ENCODE results near the gene VPS41.

Gene VPS41

DNA sequence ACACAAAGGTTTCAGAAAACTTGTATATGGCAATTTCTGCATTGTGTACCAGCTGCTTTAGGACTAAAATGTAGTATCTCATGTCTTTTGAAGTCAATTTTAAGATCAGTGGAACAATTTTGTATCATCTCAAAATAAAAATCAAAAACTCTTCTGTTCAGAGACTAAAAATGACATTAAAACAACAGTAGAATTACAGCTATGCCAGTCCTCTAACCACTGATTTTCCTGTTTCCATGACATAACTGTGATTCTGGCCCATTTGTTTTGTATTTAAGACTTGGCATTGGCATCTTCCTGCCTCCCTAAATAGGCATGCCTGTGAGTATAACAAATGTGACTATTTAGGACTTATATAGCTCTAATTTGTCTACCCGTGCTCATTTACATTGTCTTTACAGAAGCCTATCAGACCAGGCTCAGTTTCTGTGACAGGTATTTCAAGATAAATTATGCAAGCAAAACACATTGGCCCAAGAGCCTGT lies 29.1 kb upstream of the VPS41 start:
- H3K36me3 ChIP-seq (ENCODE audit: insufficient read depth, low read length): no peaks in the 10 kb centered on the region
- ATAC-seq (ENCODE audit: insufficient read depth, low read depth) (no peak), DNase-seq (no peak)
- peaks cover 10% of the 10 kb centered on the region for H3K27me3 ChIP-seq (ENCODE audit: insufficient read depth, low read length, poor library complexity)
- H3K4me1 ChIP-seq (ENCODE audit: insufficient read depth, low read length): no peaks in the 10 kb centered on the region
- no peak overlapping the region for H2AFZ ChIP-seq (ENCODE audit: low read depth, low read length)
- H3K9me3 ChIP-seq (ENCODE audit: insufficient read depth, low read length, severe bottlenecking): no peaks in the 10 kb centered on the region
- H3K27ac ChIP-seq (ENCODE audit: low read length): no peak overlapping the region
- TF ChIP-seq, protein P1, sequence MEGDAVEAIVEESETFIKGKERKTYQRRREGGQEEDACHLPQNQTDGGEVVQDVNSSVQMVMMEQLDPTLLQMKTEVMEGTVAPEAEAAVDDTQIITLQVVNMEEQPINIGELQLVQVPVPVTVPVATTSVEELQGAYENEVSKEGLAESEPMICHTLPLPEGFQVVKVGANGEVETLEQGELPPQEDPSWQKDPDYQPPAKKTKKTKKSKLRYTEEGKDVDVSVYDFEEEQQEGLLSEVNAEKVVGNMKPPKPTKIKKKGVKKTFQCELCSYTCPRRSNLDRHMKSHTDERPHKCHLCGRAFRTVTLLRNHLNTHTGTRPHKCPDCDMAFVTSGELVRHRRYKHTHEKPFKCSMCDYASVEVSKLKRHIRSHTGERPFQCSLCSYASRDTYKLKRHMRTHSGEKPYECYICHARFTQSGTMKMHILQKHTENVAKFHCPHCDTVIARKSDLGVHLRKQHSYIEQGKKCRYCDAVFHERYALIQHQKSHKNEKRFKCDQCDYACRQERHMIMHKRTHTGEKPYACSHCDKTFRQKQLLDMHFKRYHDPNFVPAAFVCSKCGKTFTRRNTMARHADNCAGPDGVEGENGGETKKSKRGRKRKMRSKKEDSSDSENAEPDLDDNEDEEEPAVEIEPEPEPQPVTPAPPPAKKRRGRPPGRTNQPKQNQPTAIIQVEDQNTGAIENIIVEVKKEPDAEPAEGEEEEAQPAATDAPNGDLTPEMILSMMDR (IDR thresholded peaks at IDR 0.05; ENCODE audit: borderline replicate concordance, extremely low read depth, low read length, poor library complexity, severe bottlenecking): no peak
- no peak for TF ChIP-seq EZH2 (IDR thresholded peaks at IDR 0.05; ENCODE audit: borderline replicate concordance, low read depth, low read length, severe bottlenecking)
- no peak overlapping the region for H3K4me3 ChIP-seq (ENCODE audit: low read depth in 1 of 2, low read length in 2 of 2)
- no peaks in the 10 kb centered on the region for H3K79me2 ChIP-seq (ENCODE audit: insufficient read depth, low read length)
- H3K9ac ChIP-seq (ENCODE audit: low read depth, low read length): no peak overlapping the region
- no peak overlapping the region for H3K4me2 ChIP-seq (ENCODE audit: insufficient read depth, low read length)
- H4K20me1 ChIP-seq (ENCODE audit: insufficient read depth, low read length): no peaks in the 10 kb centered on the region

GRCh38 chr7:38936641-38937040 lies 27.6 kb upstream of the VPS41 start:
- ATAC-seq (ENCODE audit: insufficient read depth, low read depth): no peak
- no peaks in the 10 kb centered on the region for H3K36me3 ChIP-seq (ENCODE audit: insufficient read depth, low read length)

DNA sequence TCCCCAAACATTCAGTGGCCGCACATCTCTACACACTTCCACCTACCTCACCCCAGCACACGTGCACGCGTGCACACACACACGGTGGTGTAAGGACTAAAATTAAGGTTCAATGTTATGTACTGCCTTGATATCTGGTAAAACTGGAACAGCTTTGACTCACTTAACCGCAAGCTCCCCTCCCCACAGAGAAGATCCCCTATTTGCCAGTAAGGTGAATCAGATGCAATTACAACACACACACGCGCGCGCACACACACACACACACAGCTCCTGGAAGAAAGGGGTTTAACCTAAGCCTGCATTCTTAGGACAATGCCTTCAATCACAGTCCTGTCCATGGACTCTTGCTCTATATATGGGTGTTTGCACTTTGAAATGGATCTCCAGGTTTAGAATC lies 25.5 kb upstream of the VPS41 start:
- Histone ChIP-seq H2AFZ (ENCODE audit: low read depth, low read length) (no peak overlapping the region), H3K36me3 (ENCODE audit: insufficient read depth, low read length) (no peaks in the 10 kb centered on the region), H3K4me1 (ENCODE audit: insufficient read depth, low read length) (peaks cover 2% of the 10 kb centered on the region; the same call in 1 of the 2 replicates), H3K79me2 (ENCODE audit: insufficient read depth, low read length) (no peaks in the 10 kb centered on the region), H3K4me2 (ENCODE audit: insufficient read depth, low read length) (no peak overlapping the region), H3K4me3 (ENCODE audit: low read depth in 1 of 2, low read length in 2 of 2) (no peak overlapping the region), H3K27me3 (ENCODE audit: insufficient read depth, low read length, poor library complexity) (peaks cover 7% of the 10 kb centered on the region), H3K9ac (ENCODE audit: low read depth, low read length) (no peak overlapping the region), H3K27ac (ENCODE audit: low read length) (no peak overlapping the region), H3K9me3 (ENCODE audit: insufficient read depth, low read length, severe bottlenecking) (no peaks in the 10 kb centered on the region), H4K20me1 (ENCODE audit: insufficient read depth, low read length) (no peaks in the 10 kb centered on the region)
- TF ChIP-seq, protein P1 (IDR thresholded peaks at IDR 0.05; ENCODE audit: borderline replicate concordance, extremely low read depth, low read length, poor library complexity, severe bottlenecking): no peak
- no peak for TF ChIP-seq EZH2 (IDR thresholded peaks at IDR 0.05; ENCODE audit: borderline replicate concordance, low read depth, low read length, severe bottlenecking)
- no peak for DNase-seq
- no peak for ATAC-seq (ENCODE audit: insufficient read depth, low read depth)

More at GRCh38 chr7:38936641-38937040, 27.6 kb upstream of the VPS41 start:
- no peaks in the 10 kb centered on the region for H4K20me1 ChIP-seq (ENCODE audit: insufficient read depth, low read length)
- H3K27ac ChIP-seq (ENCODE audit: low read length): no peak overlapping the region
- TF ChIP-seq EZH2 (IDR thresholded peaks at IDR 0.05; ENCODE audit: borderline replicate concordance, low read depth, low read length, severe bottlenecking): no peak
- H3K9me3 ChIP-seq (ENCODE audit: insufficient read depth, low read length, severe bottlenecking): no peaks in the 10 kb centered on the region
- H3K4me3 ChIP-seq (ENCODE audit: low read depth in 1 of 2, low read length in 2 of 2): no peak overlapping the region
- no peak overlapping the region for H3K4me2 ChIP-seq (ENCODE audit: insufficient read depth, low read length)
- no peak overlapping the region for H3K9ac ChIP-seq (ENCODE audit: low read depth, low read length)
- peaks cover 10% of the 10 kb centered on the region for H3K27me3 ChIP-seq (ENCODE audit: insufficient read depth, low read length, poor library complexity)
- peaks cover 2% of the 10 kb centered on the region; the same call in 1 of the 2 replicates for H3K4me1 ChIP-seq (ENCODE audit: insufficient read depth, low read length)
- DNase-seq: no peak
- no peak overlapping the region for H2AFZ ChIP-seq (ENCODE audit: low read depth, low read length)
- H3K79me2 ChIP-seq (ENCODE audit: insufficient read depth, low read length): no peaks in the 10 kb centered on the region

DNA sequence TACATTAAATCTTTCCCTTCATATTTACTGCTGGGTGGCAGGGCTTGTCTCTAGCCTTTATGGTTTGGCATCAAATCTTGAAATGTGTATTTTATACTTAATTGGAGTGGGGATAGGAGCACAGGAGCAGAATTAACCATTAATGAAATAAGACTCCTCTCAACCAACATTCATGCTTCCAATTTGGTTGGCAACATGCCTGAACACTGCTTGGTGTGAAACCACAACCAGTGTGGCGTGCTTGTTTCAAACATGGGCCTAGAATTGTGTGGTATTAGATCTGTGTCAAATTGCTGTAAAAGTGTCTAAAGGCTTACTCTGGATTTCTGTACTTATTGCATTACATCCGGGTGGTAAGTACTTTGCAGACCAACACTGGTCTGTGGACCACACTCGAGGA lies 25.1 kb upstream of the VPS41 start:
- no peaks in the 10 kb centered on the region for H3K9me3 ChIP-seq (ENCODE audit: insufficient read depth, low read length, severe bottlenecking)
- TF ChIP-seq EZH2 (IDR thresholded peaks at IDR 0.05; ENCODE audit: borderline replicate concordance, low read depth, low read length, severe bottlenecking): no peak
- TF ChIP-seq, protein P1 (IDR thresholded peaks at IDR 0.05; ENCODE audit: borderline replicate concordance, extremely low read depth, low read length, poor library complexity, severe bottlenecking): no peak
- no peaks in the 10 kb centered on the region for H4K20me1 ChIP-seq (ENCODE audit: insufficient read depth, low read length)
- no peak overlapping the region for H3K27ac ChIP-seq (ENCODE audit: low read length)
- no peak overlapping the region for H3K9ac ChIP-seq (ENCODE audit: low read depth, low read length)
- ATAC-seq (ENCODE audit: insufficient read depth, low read depth) (no peak), DNase-seq (no peak)
- no peaks in the 10 kb centered on the region for H3K79me2 ChIP-seq (ENCODE audit: insufficient read depth, low read length)
- no peaks in the 10 kb centered on the region for H3K36me3 ChIP-seq (ENCODE audit: insufficient read depth, low read length)
- peaks cover 2% of the 10 kb centered on the region; the same call in 1 of the 2 replicates for H3K4me1 ChIP-seq (ENCODE audit: insufficient read depth, low read length)
- H2AFZ ChIP-seq (ENCODE audit: low read depth, low read length): no peak overlapping the region
- H3K27me3 ChIP-seq (ENCODE audit: insufficient read depth, low read length, poor library complexity): peaks cover 7% of the 10 kb centered on the region
- H3K4me3 ChIP-seq (ENCODE audit: low read depth in 1 of 2, low read length in 2 of 2): no peak overlapping the region
- H3K4me2 ChIP-seq (ENCODE audit: insufficient read depth, low read length): no peak overlapping the region

Data from DND-41 (cell line).